A549 (cell line): ENCODE results near the gene GPR27.

Source experiments
- CBX8 ChIP-seq: fragments of 200-600 bp; sonication (generic); IDR thresholded peaks from 2 replicates; pipeline ENCODE4 v1.6.1; 2016
- EHMT2 ChIP-seq: fragments of 200-600 bp; sonication (generic); IDR thresholded peaks from 2 replicates; pipeline ENCODE4 v1.6.1; 2016; ENCODE audit warnings: antibody characterized with exemption, low read depth, mild to moderate bottlenecking, moderate library complexity
- MAX ChIP-seq: IDR thresholded peaks from 2 replicates; pipeline ENCODE4 v1.6.1; 2012
- MYC ChIP-seq: IDR thresholded peaks from 2 replicates; pipeline ENCODE4 v1.6.1; 2012; ENCODE audit warnings: mild to moderate bottlenecking, inconsistent platforms, low read length, improper control_type of control experiment, borderline replicate concordance
- POLR2A ChIP-seq: IDR thresholded peaks from 2 replicates; pipeline ENCODE4 v1.6.1; 2012; ENCODE audit warnings: mild to moderate bottlenecking, low read length
- TF ChIP-seq, protein P1 (sequence below): fragments of >200 bp; sonication (Bioruptor Twin); formaldehyde crosslinking; IDR thresholded peaks from 3 replicates; pipeline ENCODE4 v1.5.1; 2016

- TF ChIP-seq CBX8 (no peak), POLR2A (no peak), MAX (no peak), MYC (no peak), EHMT2 (no peak)
- TF ChIP-seq, protein P1, sequence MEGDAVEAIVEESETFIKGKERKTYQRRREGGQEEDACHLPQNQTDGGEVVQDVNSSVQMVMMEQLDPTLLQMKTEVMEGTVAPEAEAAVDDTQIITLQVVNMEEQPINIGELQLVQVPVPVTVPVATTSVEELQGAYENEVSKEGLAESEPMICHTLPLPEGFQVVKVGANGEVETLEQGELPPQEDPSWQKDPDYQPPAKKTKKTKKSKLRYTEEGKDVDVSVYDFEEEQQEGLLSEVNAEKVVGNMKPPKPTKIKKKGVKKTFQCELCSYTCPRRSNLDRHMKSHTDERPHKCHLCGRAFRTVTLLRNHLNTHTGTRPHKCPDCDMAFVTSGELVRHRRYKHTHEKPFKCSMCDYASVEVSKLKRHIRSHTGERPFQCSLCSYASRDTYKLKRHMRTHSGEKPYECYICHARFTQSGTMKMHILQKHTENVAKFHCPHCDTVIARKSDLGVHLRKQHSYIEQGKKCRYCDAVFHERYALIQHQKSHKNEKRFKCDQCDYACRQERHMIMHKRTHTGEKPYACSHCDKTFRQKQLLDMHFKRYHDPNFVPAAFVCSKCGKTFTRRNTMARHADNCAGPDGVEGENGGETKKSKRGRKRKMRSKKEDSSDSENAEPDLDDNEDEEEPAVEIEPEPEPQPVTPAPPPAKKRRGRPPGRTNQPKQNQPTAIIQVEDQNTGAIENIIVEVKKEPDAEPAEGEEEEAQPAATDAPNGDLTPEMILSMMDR = no peak
These were observed 18.2 kb downstream of the GPR27 start for GRCh38 chr3:71771884-71772283.
